Esophagus squamous epithelium (tissue), 4 donors: Measurements from ENCODE around the gene ZDHHC3.

ENCODE experiments used
- CTCF ChIP-seq, 6 experiments: fragments of 450-650 bp in 4 of 6; fragments of 200-600 bp in 2 of 6; sonication (generic) in 2 of 6; IDR thresholded peaks; one replicate each; pipeline ENCODE4 v1.5.1; 2016 to 2019; ENCODE audit warnings: antibody characterized with exemption in 6 of 6, mild to moderate bottlenecking in 4 of 6, moderate library complexity in 4 of 6
- POLR2A ChIP-seq, 4 donors: fragments of 450-650 bp; IDR thresholded peaks; one replicate each; pipeline ENCODE4 v1.6.1; 2017; ENCODE audit warnings: antibody characterized with exemption in 4 of 4, mild to moderate bottlenecking in 4 of 4, moderate library complexity in 3 of 4

DNA sequence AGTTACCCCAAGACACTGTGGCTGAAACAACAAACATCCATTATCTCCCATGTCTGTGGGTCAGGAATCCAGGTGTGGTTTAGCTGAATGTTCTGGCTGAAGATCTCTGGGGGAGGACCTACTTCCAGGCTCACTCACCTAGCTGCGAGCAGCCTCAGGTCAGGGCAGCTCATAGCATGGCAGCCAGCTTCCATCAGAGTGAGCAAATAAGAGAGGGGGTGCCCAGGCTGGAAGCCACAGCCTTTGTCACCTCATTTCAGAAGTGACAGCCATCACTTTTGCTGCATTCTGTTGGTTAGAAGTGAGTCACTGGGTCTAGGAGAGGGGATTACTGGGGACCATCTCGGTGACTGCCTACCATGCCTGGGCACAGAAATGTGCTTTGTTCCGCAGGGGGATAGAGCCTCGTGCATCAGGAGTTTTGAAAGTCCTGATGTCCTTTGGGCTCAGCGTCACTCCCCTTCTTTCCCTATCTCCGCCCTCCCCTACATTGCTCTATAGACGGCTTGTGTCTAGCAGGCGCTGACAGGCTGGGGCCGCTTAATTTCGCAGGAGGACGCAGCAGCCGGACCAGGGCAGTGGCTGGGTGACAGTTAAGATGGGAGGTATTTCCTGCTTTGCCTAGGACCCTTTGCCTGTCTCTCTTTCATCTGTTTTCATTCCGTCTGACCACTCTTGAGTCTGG is 76.1 kb downstream of the ZDHHC3 start:
- TF ChIP-seq POLR2A (IDR thresholded peaks at IDR 0.05) (no peak), CTCF (IDR thresholded peaks at IDR 0.05) (no peak)
